ENCODE results near the gene DTWD2. TPM values are rescaled to one million over a fixed set of nuclear protein-coding genes. Genes with fewer than 3 reads are reported as not detected.
"Not testable (repeated sequence)": the region's sequence is repeated elsewhere in the genome, so short reads cannot be mapped to it uniquely, and the experiment has no call there.

The DTWD2 gene
- total RNA-seq, 3 donors from 2014 or later (not counting 1 experiment from before 2014, with no cell fraction given): 3.7 to 6.0 (median 4.1) TPM

- no CpG with 5 or more reads among the region's 2 CpGs for WGBS (ENCODE audit: insufficient coverage)
- DNase-seq: no peak
- no peaks in the 10 kb centered on the region for H3K27me3 Mint-ChIP-seq (ENCODE audit: low read depth in 2 of 2)
- H3K9me3 Mint-ChIP-seq: no peaks in the 10 kb centered on the region
- no peaks in the 10 kb centered on the region for H3K27me3 ChIP-seq (ENCODE audit: control insufficient read depth, insufficient read depth, low read length)
- H3K36me3 ChIP-seq (ENCODE audit: control insufficient read depth, insufficient read depth, low read length): no peaks in the 10 kb centered on the region
- no peaks in the 10 kb centered on the region for H3K9me3 ChIP-seq (ENCODE audit: control insufficient read depth, insufficient read depth, low read length)
- TF ChIP-seq, protein P1, sequence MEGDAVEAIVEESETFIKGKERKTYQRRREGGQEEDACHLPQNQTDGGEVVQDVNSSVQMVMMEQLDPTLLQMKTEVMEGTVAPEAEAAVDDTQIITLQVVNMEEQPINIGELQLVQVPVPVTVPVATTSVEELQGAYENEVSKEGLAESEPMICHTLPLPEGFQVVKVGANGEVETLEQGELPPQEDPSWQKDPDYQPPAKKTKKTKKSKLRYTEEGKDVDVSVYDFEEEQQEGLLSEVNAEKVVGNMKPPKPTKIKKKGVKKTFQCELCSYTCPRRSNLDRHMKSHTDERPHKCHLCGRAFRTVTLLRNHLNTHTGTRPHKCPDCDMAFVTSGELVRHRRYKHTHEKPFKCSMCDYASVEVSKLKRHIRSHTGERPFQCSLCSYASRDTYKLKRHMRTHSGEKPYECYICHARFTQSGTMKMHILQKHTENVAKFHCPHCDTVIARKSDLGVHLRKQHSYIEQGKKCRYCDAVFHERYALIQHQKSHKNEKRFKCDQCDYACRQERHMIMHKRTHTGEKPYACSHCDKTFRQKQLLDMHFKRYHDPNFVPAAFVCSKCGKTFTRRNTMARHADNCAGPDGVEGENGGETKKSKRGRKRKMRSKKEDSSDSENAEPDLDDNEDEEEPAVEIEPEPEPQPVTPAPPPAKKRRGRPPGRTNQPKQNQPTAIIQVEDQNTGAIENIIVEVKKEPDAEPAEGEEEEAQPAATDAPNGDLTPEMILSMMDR (IDR thresholded peaks at IDR 0.05): no peak
- H3K4me1 ChIP-seq (ENCODE audit: control insufficient read depth, insufficient read depth, low read length): no peaks in the 10 kb centered on the region
- ATAC-seq: no peak
- H3K27ac ChIP-seq (ENCODE audit: low read length): no peak overlapping the region
- H3K4me1 Mint-ChIP-seq: no peaks in the 10 kb centered on the region
- H3K36me3 Mint-ChIP-seq: no peaks in the 10 kb centered on the region
- no peak overlapping the region for H3K4me3 ChIP-seq (ENCODE audit: low read length)
- intact Hi-C loops (cut with micrococcal nuclease): no loop called here
- no peak overlapping the region for H3K4me3 Mint-ChIP-seq
- no peak overlapping the region for H3K27ac Mint-ChIP-seq
Measured at GRCh38 chr5:118952992-118953651, 35.2 kb downstream of the DTWD2 start.

GRCh38 chr5:118952306-118952705 is 36.0 kb downstream of the DTWD2 start:
- H3K27ac ChIP-seq (ENCODE audit: low read length); H3K9me3 ChIP-seq (ENCODE audit: control insufficient read depth, insufficient read depth, low read length); H3K27me3 Mint-ChIP-seq (ENCODE audit: low read depth in 2 of 2); H3K36me3 ChIP-seq (ENCODE audit: control insufficient read depth, insufficient read depth, low read length); H3K27me3 ChIP-seq (ENCODE audit: control insufficient read depth, insufficient read depth, low read length); DNase-seq; H3K4me3 ChIP-seq (ENCODE audit: low read length); H3K27ac Mint-ChIP-seq; H3K9me3 Mint-ChIP-seq; intact Hi-C loops (cut with micrococcal nuclease); H3K4me1 ChIP-seq (ENCODE audit: control insufficient read depth, insufficient read depth, low read length); H3K36me3 Mint-ChIP-seq; H3K4me3 Mint-ChIP-seq; H3K4me1 Mint-ChIP-seq; ATAC-seq: not testable (repeated sequence)
- WGBS (ENCODE audit: insufficient coverage): 97% methylated on average over 4 of the region's 4 CpGs

GRCh38 chr5:118950354-118950753 is 38.0 kb downstream of the DTWD2 start:
- H3K36me3 Mint-ChIP-seq; H3K4me3 ChIP-seq (ENCODE audit: low read length); H3K9me3 Mint-ChIP-seq; H3K9me3 ChIP-seq (ENCODE audit: control insufficient read depth, insufficient read depth, low read length); H3K27ac ChIP-seq (ENCODE audit: low read length); ATAC-seq; H3K27me3 Mint-ChIP-seq (ENCODE audit: low read depth in 2 of 2); H3K27ac Mint-ChIP-seq; intact Hi-C loops (cut with micrococcal nuclease); DNase-seq; H3K4me3 Mint-ChIP-seq; H3K4me1 Mint-ChIP-seq; H3K36me3 ChIP-seq (ENCODE audit: control insufficient read depth, insufficient read depth, low read length); H3K4me1 ChIP-seq (ENCODE audit: control insufficient read depth, insufficient read depth, low read length); H3K27me3 ChIP-seq (ENCODE audit: control insufficient read depth, insufficient read depth, low read length): not testable (repeated sequence)
- 84% methylated on average over 9 of the region's 9 CpGs for WGBS (ENCODE audit: insufficient coverage)

DNA sequence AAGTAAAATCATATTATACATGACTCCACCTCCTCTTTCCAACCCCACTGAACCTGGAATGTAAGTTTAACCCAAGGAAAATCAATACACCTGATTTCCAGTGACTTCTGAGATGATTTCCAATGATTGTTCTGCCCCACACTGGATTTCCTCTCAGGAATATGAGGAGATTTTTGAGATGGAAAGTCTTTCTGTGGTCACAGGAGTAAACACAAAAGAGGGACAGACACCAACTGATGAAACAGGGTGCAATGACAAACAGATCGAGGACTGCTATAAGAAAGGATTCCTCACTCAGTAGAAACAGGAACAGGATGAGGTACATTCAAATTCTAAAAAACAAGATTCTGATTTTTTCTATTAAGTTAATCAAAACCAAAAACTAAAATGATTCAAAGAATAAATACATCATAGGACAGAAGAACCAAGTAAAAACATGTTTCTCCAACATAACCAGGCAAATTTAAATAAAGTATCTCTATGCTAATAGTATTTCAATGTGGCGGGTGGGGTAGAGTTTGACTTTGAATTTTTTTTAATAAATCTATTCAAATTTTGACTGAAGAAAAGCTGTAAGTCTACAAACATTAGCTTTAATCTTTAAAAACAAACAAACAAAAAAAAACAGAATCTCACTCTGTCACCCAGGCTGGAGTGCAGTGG is 42.1 kb downstream of the DTWD2 start:
- WGBS (ENCODE audit: insufficient coverage): 100% methylated on average over 1 of the region's 2 CpGs
- Mint-ChIP-seq H3K27ac (no peak overlapping the region), H3K36me3 (no peaks in the 10 kb centered on the region), H3K4me3 (no peak overlapping the region), H3K27me3 (ENCODE audit: low read depth in 2 of 2) (no peaks in the 10 kb centered on the region), H3K9me3 (no peaks in the 10 kb centered on the region), H3K4me1 (no peaks in the 10 kb centered on the region)
- H3K36me3 ChIP-seq (ENCODE audit: control insufficient read depth, insufficient read depth, low read length): no peaks in the 10 kb centered on the region
- intact Hi-C loops (cut with micrococcal nuclease): no loop called here
- DNase-seq (no peak), ATAC-seq (no peak)
- no peak overlapping the region for H3K4me3 ChIP-seq (ENCODE audit: low read length)
- no peaks in the 10 kb centered on the region for H3K9me3 ChIP-seq (ENCODE audit: control insufficient read depth, insufficient read depth, low read length)
- TF ChIP-seq, protein P1 (IDR thresholded peaks at IDR 0.05): no peak
- no peak overlapping the region for H3K27ac ChIP-seq (ENCODE audit: low read length)
- H3K27me3 ChIP-seq (ENCODE audit: control insufficient read depth, insufficient read depth, low read length): no peaks in the 10 kb centered on the region
- no peaks in the 10 kb centered on the region for H3K4me1 ChIP-seq (ENCODE audit: control insufficient read depth, insufficient read depth, low read length)

Data from natural killer cell (primary cell).